ENCODE results near the gene TGFA.

The TGFA gene

DNA sequence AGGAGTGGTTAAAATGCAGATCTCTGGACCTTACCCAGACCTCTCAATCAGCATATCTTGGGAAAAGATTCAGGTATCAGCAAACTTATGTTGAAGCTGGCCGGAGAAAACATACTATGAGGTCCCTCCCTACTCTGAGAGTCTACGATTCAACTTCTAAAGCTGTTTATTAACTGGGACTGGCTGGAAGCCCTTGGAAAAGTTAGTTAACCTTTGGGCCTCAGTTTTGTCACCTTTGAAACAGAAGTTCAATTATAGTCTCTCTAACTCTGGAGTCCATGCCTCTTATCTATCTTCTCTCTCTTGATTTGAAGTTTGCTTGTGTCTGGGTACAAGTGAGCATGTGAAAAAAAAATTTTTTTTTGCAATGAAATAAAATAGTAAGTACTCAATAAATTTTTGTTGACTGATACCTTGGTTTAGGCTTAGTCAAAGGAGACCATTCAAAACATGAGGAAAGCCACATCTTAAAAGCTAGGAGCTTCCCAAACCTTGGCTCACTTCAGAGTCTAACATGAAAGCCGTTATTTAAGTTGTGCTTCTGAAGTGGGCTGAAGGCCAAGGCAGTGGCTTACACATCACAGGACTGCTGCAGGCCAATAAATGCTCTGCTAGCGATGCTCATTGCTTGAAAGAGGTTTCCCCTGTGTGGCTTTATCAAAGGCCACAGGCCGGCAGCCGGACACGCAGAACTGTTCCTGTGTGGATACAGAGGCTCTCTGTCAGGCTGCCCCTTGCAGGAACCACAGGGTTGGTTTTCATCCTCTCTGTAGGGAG is 141.1 kb downstream of the TGFA start:
- no peak for DNase-seq

DNA sequence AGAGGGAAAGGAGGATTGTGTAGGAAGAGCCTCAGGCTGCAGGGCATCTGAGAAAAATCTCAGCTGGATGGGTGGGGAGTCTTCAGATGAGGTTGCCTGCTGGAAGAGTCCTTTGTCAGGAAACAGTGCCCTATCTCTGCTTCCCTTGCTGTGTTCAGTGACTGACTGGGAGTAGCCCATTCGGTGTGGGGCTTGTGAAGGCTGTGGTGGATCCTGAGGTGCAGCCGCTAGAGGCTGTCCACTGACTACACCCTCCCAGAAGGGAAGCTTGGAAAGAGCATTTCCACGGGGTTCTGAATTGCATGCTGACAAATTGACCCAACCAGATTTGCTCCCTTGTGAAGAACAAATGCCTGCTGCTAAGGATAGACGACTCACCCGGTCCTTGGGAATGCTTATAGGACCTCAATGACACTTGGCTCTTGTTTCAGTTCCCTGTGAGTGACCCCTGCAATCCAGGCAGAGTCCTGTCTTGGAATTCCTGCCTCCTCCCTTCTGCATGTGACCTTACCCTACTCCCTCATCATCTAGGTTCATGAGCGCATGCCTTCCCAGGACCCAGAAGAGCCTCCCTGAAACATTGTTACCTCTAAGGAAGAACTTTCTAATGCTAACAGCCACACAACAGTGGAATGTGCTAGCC is 142.0 kb downstream of the TGFA start:
- no peak for DNase-seq

DNA sequence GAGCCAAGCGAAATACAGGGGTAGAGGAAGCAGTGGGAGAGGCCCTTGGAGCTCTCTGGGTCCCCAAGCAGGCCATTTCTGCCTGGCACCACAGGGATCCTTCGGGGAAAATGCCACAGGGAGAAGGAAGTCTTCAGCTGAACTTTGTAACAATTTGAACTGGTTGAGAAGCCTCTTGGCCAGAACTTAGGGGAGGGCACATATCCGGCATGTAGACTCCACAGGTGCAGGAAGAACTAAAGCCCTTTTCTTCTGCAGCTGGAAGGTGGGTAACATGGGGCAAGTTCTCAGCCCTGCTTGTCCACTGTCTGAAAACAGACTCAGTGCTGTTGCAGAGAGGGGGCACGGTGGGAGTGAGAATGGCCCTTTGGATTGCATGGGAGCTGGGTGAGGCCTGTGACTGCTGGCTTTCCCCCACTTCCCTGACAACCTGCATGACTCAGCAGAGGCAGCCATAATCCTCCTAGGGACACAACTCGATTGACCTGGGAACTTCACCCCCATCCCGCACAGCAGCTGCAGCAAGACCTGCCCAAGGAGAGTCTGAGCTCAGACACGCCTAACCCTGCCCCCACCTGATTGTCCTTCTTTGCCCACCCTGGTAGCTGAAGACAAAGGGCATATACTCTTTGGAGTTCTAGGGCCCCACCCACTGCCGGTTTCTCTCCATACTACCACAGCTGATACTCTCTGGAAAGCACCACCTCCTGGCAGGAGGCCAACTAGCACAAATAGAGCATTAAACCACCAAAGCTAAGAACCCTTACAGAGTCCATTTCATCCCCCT is 150.2 kb downstream of the TGFA start:
- no peak for DNase-seq

DNA sequence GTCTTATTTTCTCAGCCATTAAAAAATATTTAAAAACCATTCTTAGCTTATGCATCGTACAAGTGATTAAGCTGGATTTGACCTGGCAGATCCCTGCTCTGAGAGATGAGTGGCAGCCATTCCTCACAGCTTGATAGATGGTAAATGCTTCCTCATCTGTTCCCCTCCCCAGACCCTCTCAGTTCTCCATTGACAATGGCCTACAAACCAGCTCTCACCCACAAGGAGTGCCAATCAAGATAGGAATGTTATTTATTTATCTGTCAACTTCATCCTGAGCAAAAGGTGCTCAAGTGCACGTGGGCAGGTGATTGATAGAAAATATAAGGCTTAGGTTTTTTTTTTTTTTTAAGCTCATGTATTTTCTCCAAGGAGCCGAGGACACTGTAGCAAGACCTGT is 153.1 kb downstream of the TGFA start:
- DNase-seq, result no peak

DNA sequence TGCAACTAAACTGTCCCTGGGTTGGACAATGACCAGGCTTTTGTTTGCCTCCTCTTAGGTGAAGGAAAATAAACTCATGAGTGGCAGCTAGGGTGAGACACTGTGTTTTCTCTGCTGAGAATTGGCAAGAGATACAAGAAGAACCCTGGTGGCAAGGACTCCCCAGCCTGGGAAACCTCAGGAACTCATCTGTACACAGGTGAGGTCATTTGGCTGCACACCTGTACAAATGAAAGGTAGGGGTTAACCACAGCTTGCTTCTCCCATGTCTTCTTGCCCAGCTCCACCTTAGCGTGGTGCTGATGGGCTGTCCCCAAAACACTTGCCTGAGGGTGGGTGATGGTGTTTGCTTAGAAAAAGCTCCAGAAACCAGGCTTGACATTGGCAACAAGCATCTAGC is 154.6 kb downstream of the TGFA start:
- DNase-seq, result no peak
